NOMO-1 (cell line): ENCODE data around the gene DFFB.

Experiments
- DNase-seq, 2 experiments: peaks; one replicate each; lab custom pipeline; 2025; ENCODE audit not compliant: unreplicated experiment in 2 of 2; lab: John Stamatoyannopoulos, UW

The DFFB gene

GRCh38 chr1:3923378-3924185, 66.3 kb downstream of the DFFB start:
- DNase-seq = no peak

- DNase-seq = no peak
These were observed 67.0 kb downstream of the DFFB start for GRCh38 chr1:3924186-3924824.

- no peak for DNase-seq
These were observed 67.5 kb downstream of the DFFB start for GRCh38 chr1:3924825-3925220.

GRCh38 chr1:3925256-3925655, 68.0 kb downstream of the DFFB start:
- DNase-seq = no peak

- no peak for DNase-seq
These were observed 68.5 kb downstream of the DFFB start for GRCh38 chr1:3925762-3926161.

- DNase-seq = no peak
These were observed 69.7 kb downstream of the DFFB start for GRCh38 chr1:3926956-3927355.

GRCh38 chr1:3928586-3928985, 71.3 kb downstream of the DFFB start:
- no peak for DNase-seq

- no peak for DNase-seq
These were observed 71.8 kb downstream of the DFFB start for GRCh38 chr1:3929126-3929525.

GRCh38 chr1:3930301-3931006, 73.2 kb downstream of the DFFB start:
- DNase-seq = no peak

GRCh38 chr1:3931007-3931912, 74.0 kb downstream of the DFFB start:
- DNase-seq = no peak

- DNase-seq = no peak
These were observed 75.1 kb downstream of the DFFB start for GRCh38 chr1:3932156-3932919.
